Upper lobe of left lung (tissue), 4 donors: ENCODE results near the gene NTSR1.

Experiments used
- CTCF ChIP-seq, 6 experiments: fragments of 450-650 bp in 4 of 6; fragments of 200-600 bp in 2 of 6; sonication (generic) in 2 of 6; IDR thresholded peaks; one replicate each; pipeline ENCODE4 v1.5.1; 2016 to 2019; ENCODE audit warnings: antibody characterized with exemption in 6 of 6
- EP300 ChIP-seq, 4 donors: sonication (generic); formaldehyde crosslinking; IDR thresholded peaks; one replicate each; pipeline ENCODE4 v1.5.1; 2017; ENCODE audit warnings: antibody characterized with exemption in 4 of 4, control low read depth in 2 of 4
- POLR2A ChIP-seq, 4 donors: fragments of 450-650 bp; IDR thresholded peaks; one replicate each; pipeline ENCODE4 v1.5.1; 2016 to 2017; ENCODE audit warnings: antibody characterized with exemption in 4 of 4, mild to moderate bottlenecking in 2 of 4

- TF ChIP-seq CTCF (IDR thresholded peaks at IDR 0.05) (no peak), EP300 (IDR thresholded peaks at IDR 0.05) (no peak), POLR2A (IDR thresholded peaks at IDR 0.05) (no peak)
Observed at GRCh38 chr20:62762376-62762775, 53.7 kb downstream of the NTSR1 start.
